Measurements from ENCODE around the gene ZWILCH.
A peak's percentile ranks its signal among the peaks of the same experiment; 100 is the strongest.

ZWILCH gene

DNA sequence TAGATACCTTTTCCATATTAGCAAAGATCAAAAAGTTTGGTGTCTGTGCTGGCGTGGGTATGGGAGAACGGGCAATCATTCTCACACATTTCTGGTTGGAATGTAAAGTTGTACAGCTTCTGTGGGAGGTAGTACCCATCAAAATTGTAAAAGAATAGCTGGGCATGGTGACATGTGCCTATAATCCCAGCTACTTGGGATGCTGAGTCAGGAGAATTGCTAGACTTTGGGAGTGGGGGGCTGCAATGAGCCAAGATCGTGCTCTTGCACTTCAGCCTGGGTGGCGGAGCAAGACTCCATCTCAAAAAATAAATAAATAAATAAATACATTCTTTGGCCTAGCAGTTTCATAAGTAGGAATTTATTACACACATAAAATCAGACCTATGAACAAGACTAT, 37.8 kb downstream of the ZWILCH start:
- no peak overlapping the region for H3K27ac Mint-ChIP-seq
- DNase-seq (ENCODE audit: low spot score): no peak

DNA sequence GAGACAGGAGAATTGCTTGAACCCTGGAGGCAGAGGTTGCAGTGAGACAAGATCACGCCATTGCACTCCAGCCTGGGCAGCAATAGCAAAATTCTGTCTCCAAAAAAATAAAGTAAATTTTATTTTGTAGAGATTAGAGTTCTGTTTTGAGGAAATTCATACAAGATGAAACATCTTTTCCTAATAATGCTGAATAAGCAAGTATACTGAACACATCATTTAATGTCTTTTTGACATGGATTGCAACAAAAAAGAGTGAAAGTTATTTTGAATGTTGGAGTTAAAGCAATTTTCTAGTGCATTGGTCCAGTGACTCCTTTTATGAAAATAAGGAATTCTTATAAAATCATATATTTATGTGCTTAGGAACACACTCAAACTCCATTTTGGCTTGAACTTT, 40.1 kb downstream of the ZWILCH start:
- H3K36me3 Mint-ChIP-seq (ENCODE audit: low read depth): peaks cover 20% of the 10 kb centered on the region
- no peaks in the 10 kb centered on the region for H3K27me3 Mint-ChIP-seq (ENCODE audit: low read depth)
- H3K4me3 Mint-ChIP-seq: no peak overlapping the region
- DNase-seq (ENCODE audit: low spot score): no peak
- H3K27ac Mint-ChIP-seq: no peak overlapping the region
- H3K4me1 Mint-ChIP-seq (ENCODE audit: low read depth): no peaks in the 10 kb centered on the region
- no peaks in the 10 kb centered on the region for H3K9me3 Mint-ChIP-seq

More for the DNA sequence above, 37.8 kb downstream of the ZWILCH start:
- H3K36me3 Mint-ChIP-seq (ENCODE audit: low read depth): peaks cover 27% of the 10 kb centered on the region
- no peaks in the 10 kb centered on the region for H3K9me3 Mint-ChIP-seq
- no peaks in the 10 kb centered on the region for H3K4me1 Mint-ChIP-seq (ENCODE audit: low read depth)
- no peak overlapping the region for H3K4me3 Mint-ChIP-seq
- no peaks in the 10 kb centered on the region for H3K27me3 Mint-ChIP-seq (ENCODE audit: low read depth)

DNA sequence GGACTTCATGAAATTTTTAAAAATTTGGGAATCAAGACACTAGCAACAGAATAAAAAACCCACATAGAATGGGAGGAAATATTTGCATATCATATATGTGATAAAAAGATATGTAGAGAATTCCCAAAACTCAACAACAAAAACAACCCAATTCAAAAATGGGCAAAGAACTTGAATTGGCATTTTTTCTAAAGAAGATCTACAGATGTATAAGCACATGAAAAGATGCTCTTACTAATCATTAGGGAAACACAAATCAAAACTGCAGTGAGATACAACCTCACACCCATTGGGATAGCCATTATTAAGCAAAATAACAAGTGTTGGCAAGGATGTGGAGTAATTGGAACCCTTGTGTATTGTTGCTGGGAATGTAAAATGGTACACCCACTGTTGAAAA, 50.6 kb downstream of the ZWILCH start:
- Mint-ChIP-seq H3K4me3 (no peak overlapping the region), H3K4me1 (ENCODE audit: low read depth) (no peaks in the 10 kb centered on the region), H3K9me3 (no peaks in the 10 kb centered on the region), H3K27me3 (ENCODE audit: low read depth) (no peaks in the 10 kb centered on the region), H3K36me3 (ENCODE audit: low read depth) (peaks cover 8% of the 10 kb centered on the region), H3K27ac (no peak overlapping the region)
- DNase-seq (ENCODE audit: low spot score): no peak

DNA sequence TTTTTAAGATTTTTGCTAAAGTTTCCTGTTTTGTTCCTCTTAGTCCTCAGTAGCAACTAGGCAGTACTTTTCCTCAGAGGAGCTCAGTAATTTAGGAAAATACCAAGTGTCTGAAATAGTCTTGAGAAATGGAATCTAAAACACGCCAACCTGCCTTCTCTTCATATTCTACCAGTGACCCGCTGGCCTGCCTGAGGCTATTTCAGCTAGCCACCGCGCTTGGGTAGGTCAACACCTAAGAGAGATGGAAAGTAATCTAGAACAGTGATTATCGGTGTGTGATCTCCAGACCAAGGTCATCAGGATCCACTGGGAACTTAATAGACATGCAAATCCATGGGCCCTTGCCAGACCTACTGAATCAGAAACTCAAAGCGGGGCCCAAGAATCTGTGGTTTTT, 53.1 kb downstream of the ZWILCH start:
- no peaks in the 10 kb centered on the region for H3K36me3 Mint-ChIP-seq (ENCODE audit: low read depth)
- H3K9me3 Mint-ChIP-seq: no peaks in the 10 kb centered on the region
- no peak overlapping the region for H3K27ac Mint-ChIP-seq
- no peaks in the 10 kb centered on the region for H3K4me1 Mint-ChIP-seq (ENCODE audit: low read depth)
- H3K4me3 Mint-ChIP-seq: no peak overlapping the region
- H3K27me3 Mint-ChIP-seq (ENCODE audit: low read depth): no peaks in the 10 kb centered on the region
- no peak for DNase-seq (ENCODE audit: low spot score)

DNA sequence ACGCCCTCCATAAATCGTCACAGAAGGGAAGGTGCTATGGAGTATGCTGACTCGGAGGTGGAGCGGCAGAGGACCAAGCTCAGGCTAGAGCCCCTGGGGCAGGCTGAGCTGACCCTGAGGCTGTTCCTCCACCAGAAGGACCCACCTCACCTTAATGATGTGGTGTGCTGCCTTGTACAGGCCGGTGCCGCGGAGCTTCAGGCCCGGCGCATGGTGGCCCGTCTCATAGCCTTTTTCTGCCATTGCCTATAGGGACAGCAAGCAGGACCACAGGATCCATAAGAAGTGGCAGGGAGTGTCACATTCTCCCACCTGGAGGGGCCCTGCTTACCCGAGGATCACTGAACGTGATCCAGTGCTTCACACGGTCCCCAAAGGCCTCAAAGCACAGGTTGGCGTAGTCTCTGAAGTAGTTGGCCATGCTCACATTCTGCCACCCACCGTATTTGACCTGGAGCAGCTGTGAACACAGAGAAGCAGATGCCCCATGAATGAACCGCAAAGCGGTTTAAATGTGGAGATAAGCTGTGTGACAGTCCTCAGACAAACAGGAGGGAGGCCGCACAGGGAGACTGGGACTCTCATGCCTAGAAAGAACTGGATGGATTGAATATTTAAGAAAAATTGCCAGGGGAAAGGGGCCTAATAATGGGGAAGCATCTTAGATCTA, 55.9 kb downstream of the ZWILCH start:
- no peaks in the 10 kb centered on the region for H3K36me3 Mint-ChIP-seq (ENCODE audit: low read depth)
- H3K27ac Mint-ChIP-seq: no peak overlapping the region
- H3K4me3 Mint-ChIP-seq: no peak overlapping the region
- H3K27me3 Mint-ChIP-seq (ENCODE audit: low read depth): no peaks in the 10 kb centered on the region
- no peak for DNase-seq (ENCODE audit: low spot score)
- H3K4me1 Mint-ChIP-seq (ENCODE audit: low read depth): no peaks in the 10 kb centered on the region
- no peaks in the 10 kb centered on the region for H3K9me3 Mint-ChIP-seq

DNA sequence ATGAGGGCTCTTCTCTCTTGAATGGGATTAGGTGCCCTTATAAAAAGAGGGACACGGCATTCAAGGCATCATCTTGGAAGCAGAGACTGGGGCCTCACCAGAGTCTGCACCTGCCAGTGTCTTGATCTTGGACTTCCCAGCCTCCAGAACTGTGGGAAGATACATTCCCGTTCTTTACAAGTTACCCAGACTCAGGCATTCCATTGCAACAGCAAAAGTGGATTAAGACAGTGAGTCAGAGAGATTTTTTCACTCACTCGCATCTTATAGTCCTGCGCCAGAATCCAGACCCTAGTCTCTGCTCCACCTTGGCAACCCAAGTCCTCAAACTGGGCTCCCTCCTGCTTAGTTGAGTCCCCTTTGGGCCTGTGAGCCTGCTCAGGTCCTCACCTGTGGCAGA, 58.0 kb downstream of the ZWILCH start:
- H3K4me1 Mint-ChIP-seq (ENCODE audit: low read depth): peaks cover 4% of the 10 kb centered on the region
- H3K36me3 Mint-ChIP-seq (ENCODE audit: low read depth): no peaks in the 10 kb centered on the region
- no peaks in the 10 kb centered on the region for H3K9me3 Mint-ChIP-seq
- no peak overlapping the region for H3K27ac Mint-ChIP-seq
- DNase-seq (ENCODE audit: low spot score): no peak
- no peak overlapping the region for H3K4me3 Mint-ChIP-seq
- no peaks in the 10 kb centered on the region for H3K27me3 Mint-ChIP-seq (ENCODE audit: low read depth)

DNA sequence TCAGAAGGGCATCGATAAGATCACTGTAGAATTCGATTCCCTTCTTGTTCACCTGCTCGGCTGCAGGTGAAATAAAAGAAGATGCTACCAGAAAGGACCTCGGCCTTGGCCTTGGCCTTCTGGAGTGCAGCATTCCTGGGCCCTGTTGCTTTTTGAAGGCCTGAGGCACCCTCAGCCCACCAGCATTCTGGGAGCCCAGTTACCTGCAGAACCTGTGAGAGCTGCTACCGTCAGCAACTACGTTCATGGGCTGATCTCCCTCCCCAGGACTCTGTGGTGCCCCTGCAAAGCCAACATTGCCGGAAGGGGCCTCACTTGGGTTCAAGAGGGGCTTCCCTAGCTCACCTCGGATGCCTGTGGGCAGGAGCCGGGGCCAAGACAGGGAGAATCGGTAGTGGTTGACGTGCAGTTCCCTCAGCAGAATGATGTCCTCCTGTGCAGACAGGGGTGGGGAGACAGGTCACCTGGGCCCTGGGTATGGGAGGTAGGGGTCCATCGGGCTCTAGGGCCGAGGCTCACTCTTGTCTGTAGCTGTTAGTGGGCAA, 58.5 kb downstream of the ZWILCH start:
- no peak for DNase-seq (ENCODE audit: low spot score)
- Mint-ChIP-seq H3K9me3 (no peaks in the 10 kb centered on the region), H3K4me1 (ENCODE audit: low read depth) (peaks cover 4% of the 10 kb centered on the region), H3K4me3 (no peak overlapping the region), H3K27me3 (ENCODE audit: low read depth) (no peaks in the 10 kb centered on the region), H3K36me3 (ENCODE audit: low read depth) (no peaks in the 10 kb centered on the region), H3K27ac (no peak overlapping the region)

DNA sequence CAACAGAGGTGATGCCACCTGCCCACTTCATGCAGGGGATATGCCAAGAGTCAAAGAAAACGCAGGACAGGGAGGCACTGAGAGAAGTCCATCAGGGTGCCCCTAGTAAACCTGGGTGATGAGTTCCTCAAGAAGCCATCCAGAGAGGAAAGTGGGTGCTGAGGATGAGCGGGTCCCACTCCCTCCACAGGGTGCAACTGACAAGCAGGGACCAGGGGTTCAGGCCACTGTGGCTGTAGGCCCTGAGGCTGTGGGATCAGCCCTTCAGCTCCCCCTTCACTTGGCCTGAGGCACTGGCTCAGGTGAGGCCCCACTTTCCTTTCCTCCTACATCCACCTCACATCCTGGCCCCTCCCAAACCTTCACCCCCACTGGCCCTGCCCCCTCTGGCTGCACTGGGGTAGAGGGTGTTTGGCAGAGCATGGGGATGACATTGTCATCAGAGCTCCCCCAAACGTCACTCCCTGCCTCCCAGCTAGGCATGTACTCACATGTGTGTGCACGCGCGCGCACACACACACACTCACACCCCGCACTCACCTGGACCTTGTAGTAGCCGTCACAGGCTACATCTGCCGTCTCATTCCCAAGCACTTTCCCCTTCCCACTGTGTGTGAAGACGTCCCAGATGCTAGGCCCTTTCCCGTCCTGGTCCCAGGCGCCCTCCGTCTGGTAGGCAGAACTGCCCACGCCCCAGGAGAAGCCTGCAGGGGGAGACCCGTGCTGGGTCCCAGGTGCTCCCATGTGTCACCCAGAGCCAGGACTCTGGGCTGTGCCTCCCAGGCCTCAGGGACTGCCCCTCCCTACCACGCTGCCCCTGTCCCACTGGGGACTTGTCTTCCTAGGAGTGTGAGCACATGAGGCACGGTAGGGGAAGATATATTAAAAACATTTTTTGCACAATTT, 59.3 kb downstream of the ZWILCH start:
- no peak overlapping the region for H3K27ac Mint-ChIP-seq
- peaks cover 4% of the 10 kb centered on the region for H3K4me1 Mint-ChIP-seq (ENCODE audit: low read depth)
- no peak overlapping the region for H3K4me3 Mint-ChIP-seq
- no peak for DNase-seq (ENCODE audit: low spot score)
- H3K9me3 Mint-ChIP-seq: no peaks in the 10 kb centered on the region
- H3K27me3 Mint-ChIP-seq (ENCODE audit: low read depth): no peaks in the 10 kb centered on the region
- H3K36me3 Mint-ChIP-seq (ENCODE audit: low read depth): no peaks in the 10 kb centered on the region

DNA sequence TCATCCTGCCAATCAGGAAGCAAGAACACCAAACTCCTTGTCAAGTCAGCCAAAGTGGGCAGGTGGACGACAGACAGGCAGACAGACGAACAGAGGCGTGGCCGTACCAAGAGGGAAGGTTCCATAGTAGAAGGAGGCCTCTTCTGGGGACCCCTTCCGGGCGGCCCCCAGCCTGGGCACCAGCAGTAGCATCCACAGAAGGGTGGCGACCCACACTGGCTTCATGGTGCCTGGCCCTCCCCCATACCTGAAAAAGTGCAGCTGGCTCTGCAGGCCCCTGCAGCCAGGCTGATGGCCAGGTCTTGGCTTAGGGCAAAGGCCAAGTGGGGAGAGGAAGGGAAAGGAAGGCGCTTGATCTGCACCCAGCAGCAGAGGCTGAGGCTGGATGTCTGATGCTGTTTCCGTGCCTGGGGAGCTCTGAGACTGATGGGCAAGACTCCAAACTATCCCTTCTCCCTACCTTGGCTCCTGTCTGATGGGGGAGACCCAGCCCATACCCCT, 60.1 kb downstream of the ZWILCH start:
- no peaks in the 10 kb centered on the region for H3K27me3 Mint-ChIP-seq (ENCODE audit: low read depth)
- H3K36me3 Mint-ChIP-seq (ENCODE audit: low read depth): no peaks in the 10 kb centered on the region

DNA sequence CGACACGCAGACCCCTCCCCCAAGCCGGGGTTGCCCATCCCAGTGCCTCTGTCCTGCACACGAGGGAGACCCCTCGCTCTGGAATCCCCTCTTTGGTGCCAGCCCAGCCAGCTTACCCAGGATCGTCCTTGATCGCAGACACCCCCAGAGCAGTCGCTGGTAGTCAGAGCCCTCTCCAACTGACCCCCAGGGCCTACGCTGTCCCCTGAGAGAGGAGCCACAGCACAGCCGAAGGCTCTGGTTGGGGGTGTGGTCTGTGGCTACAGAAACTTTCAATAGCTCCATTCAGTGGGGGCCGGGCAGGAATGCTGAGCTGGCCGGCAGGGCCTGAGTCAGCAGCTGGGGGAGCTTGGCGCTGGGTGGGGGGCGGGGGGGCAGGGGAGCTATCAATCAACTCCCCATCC, 60.6 kb downstream of the ZWILCH start, which contains the start of gene LCTL:
TSS of gene LCTL (minus strand) at position 258 of the 404 bp plus-strand sequence. CDS start 633 bp downstream, outside the sequence.
- H3K4me3 Mint-ChIP-seq: peak within 1 kb of the TSS; percentile 10
- peaks cover 4% of the 10 kb centered on the region for H3K4me1 Mint-ChIP-seq (ENCODE audit: low read depth)
- no peaks in the 10 kb centered on the region for H3K27me3 Mint-ChIP-seq (ENCODE audit: low read depth)
- no peaks in the 10 kb centered on the region for H3K36me3 Mint-ChIP-seq (ENCODE audit: low read depth)
- no peak for DNase-seq (ENCODE audit: low spot score)
- peak within 1 kb of the TSS; percentile 45 for H3K27ac Mint-ChIP-seq
- H3K9me3 Mint-ChIP-seq: no peaks in the 10 kb centered on the region

More for the DNA sequence above, 60.1 kb downstream of the ZWILCH start:
- Mint-ChIP-seq H3K27ac (no peak overlapping the region), H3K9me3 (no peaks in the 10 kb centered on the region), H3K4me1 (ENCODE audit: low read depth) (peaks cover 4% of the 10 kb centered on the region), H3K4me3 (no peak overlapping the region)
- DNase-seq (ENCODE audit: low spot score): no peak

DNA sequence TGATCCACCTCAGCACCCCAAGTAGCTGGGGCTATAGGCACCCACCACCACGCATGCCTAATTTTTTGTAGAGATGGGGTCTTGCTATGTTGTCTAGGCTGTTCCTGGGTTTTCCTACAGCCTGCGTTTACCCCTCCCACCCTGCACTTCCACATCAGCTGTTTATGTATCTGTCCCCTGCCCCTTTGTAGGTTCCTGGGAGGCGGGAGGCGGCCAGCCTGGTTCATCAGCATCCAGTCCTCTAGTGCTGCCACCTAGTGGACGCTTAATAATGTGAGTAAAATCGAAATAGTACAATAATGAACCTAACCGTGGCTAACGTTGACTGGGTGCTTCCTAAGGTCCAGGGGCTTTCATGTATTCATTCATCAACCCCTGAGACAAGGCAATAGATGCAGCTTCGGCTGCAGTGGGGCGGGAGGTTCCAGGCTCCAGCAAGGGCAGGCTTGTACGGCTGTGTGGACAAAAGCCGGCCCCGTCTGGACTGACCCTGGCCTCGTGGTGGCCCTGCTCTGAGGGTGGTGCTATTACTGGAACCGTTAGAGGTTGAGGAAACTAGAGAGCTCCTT, 61.9 kb downstream of the ZWILCH start:
- peak; percentile 29 for DNase-seq (ENCODE audit: low spot score)
- H3K27me3 Mint-ChIP-seq (ENCODE audit: low read depth): no peaks in the 10 kb centered on the region
- H3K4me3 Mint-ChIP-seq: peak overlapping the region; percentile 10
- H3K36me3 Mint-ChIP-seq (ENCODE audit: low read depth): no peaks in the 10 kb centered on the region
- H3K9me3 Mint-ChIP-seq: no peaks in the 10 kb centered on the region
- peak overlapping the region; percentile 45 for H3K27ac Mint-ChIP-seq
- H3K4me1 Mint-ChIP-seq (ENCODE audit: low read depth): peaks cover 4% of the 10 kb centered on the region

DNA sequence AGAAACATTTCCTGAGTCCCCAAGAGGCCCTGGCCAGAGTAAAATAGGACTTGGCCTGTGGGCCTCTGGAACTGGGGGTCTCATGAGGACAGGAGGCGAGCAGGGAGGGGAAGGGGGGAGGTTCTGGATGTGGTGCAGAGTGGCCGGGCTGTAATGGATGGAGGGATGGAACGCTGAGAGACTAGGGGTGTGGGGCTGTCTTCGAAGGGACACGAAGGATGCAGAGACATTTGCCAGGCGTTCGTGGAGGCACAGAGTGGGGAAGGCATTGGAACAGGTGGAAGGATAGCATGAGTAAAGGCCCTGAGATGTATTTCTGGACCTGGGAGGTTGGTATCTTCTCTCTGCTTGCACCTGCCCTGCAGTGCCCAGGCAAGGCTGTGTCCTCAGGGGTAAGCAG, 62.8 kb downstream of the ZWILCH start:
- DNase-seq (ENCODE audit: low spot score): no peak
- Mint-ChIP-seq H3K27me3 (ENCODE audit: low read depth) (no peaks in the 10 kb centered on the region), H3K27ac (no peak overlapping the region), H3K36me3 (ENCODE audit: low read depth) (no peaks in the 10 kb centered on the region), H3K4me1 (ENCODE audit: low read depth) (peaks cover 4% of the 10 kb centered on the region), H3K9me3 (no peaks in the 10 kb centered on the region), H3K4me3 (no peak overlapping the region)

DNA sequence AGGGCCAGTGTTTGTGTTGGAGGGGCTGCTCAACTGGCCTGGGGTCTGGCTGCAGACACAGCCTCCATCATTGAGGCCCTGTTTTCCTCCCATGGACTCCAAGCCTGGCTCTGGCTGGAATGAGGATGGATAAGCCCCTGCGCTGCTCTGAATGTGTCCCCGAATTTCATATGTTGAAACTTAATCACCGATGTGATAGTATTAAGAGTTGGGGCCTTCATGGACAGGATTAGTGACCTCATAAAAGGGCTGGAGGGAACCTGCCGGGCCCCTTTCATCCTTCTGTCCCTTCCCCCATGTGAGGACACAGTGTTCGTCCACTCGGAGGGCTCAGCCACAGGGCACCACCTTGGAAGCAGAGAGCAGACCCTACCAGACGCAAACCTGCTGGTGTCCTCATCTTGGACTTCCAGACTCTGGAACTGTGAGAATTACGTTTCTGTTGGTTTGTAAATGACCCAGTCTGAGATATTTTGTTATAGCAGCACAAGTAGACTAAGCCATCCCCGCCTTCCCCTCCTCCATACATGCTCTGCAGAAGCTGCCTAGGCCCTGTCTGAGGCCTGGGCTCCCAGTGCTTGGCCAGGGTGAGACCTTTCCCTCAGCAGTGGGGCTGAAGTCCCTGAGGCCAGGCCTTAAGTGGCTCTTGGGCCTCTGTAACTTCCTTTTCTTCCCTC, 64.5 kb downstream of the ZWILCH start:
- Mint-ChIP-seq H3K36me3 (ENCODE audit: low read depth) (no peaks in the 10 kb centered on the region), H3K4me1 (ENCODE audit: low read depth) (peaks cover 4% of the 10 kb centered on the region), H3K27ac (no peak overlapping the region), H3K27me3 (ENCODE audit: low read depth) (no peaks in the 10 kb centered on the region), H3K4me3 (no peak overlapping the region), H3K9me3 (no peaks in the 10 kb centered on the region)
- no peak for DNase-seq (ENCODE audit: low spot score)

Data from T-helper 2 cell treated with Interferon-gamma antibody and Interleukin-4, amounts not matched to agents 5 μg/mL and 100 μg/mL, for 36 hours (primary cell).